Naive thymus-derived CD4-positive, alpha-beta T cell (primary cell): ENCODE data around the gene FETUB. TPM values are rescaled to one million over a fixed set of nuclear protein-coding genes. Genes with fewer than 3 reads are reported as not detected.

ENCODE experiments used
- ATAC-seq: fragments of 150-1000 bp; cut with Tn5 transposase; 2 replicates; pipeline ENCODE4 v1.10.0; 2021; ENCODE audit warnings: mild to moderate bottlenecking, moderate library complexity
- CTCF ChIA-PET: fragments of 350-600 bp; sonication (Branson Sonifier 250); formaldehyde crosslinking; loops from one replicate; lab custom pipeline; 2021; ENCODE audit warnings: antibody characterized with exemption; lab: Charles Lee
- POLR2A ChIA-PET: fragments of 350-600 bp; sonication (Branson Sonifier 250); formaldehyde crosslinking; loops from one replicate; lab custom pipeline; 2021; ENCODE audit warnings: antibody characterized with exemption, inconsistent platforms; lab: Charles Lee
- DNase-seq, 9 donors: peaks; one replicate each; pipeline versions ENCODE4 v3.0.0 to v3.0.0-alpha.2; 2020 to 2022; ENCODE audit warnings: mixed read lengths in 1 of 9
- H3K27ac ChIP-seq: one replicate; pipeline ENCODE4 v1.7.0; 2013; ENCODE audit warnings: mild to moderate bottlenecking, low read depth, low read length, moderate library complexity
- H3K27me3 ChIP-seq, 2 donors: one replicate each; pipeline ENCODE4 v1.7.0; 2013; ENCODE audit warnings: low read length in 2 of 2, mild to moderate bottlenecking in 2 of 2, moderate library complexity in 2 of 2; ENCODE audit not compliant: control insufficient read depth in 2 of 2, insufficient read depth in 2 of 2
- H3K36me3 ChIP-seq, 3 experiments: 1 replicate in 2 of 3; 2 replicates in 1 of 3; pipeline ENCODE4 v1.7.0; 2013; ENCODE audit warnings: low read length in 3 of 3, mild to moderate bottlenecking in 3 of 3, moderate library complexity in 1 of 3; ENCODE audit not compliant: insufficient read depth in 3 of 3, control insufficient read depth in 2 of 3
- H3K4me1 ChIP-seq, 2 donors: one replicate each; pipeline ENCODE4 v1.7.0; 2013; ENCODE audit warnings: low read length in 2 of 2, mild to moderate bottlenecking in 2 of 2, moderate library complexity in 1 of 2; ENCODE audit not compliant: control insufficient read depth in 2 of 2, insufficient read depth in 2 of 2
- H3K4me3 ChIP-seq: 2 replicates; pipeline ENCODE4 v1.7.0; 2013; ENCODE audit warnings: mild to moderate bottlenecking, low read length
- H3K9me3 ChIP-seq, 3 experiments: 1 replicate in 2 of 3; 2 replicates in 1 of 3; pipeline ENCODE4 v1.7.0; 2013; ENCODE audit warnings: low read length in 3 of 3; ENCODE audit not compliant: control insufficient read depth in 2 of 3
- H3K27ac Mint-ChIP-seq, 9 donors: one replicate each; pipeline ENCODE4 v1.8.0; 2020 to 2022; ENCODE audit warnings: mixed read lengths in 9 of 9, mild to moderate bottlenecking in 8 of 9, moderate library complexity in 5 of 9, inconsistent platforms in 2 of 9
- H3K27me3 Mint-ChIP-seq, 5 donors: one replicate each; pipeline ENCODE4 v1.8.0; 2021 to 2022; ENCODE audit warnings: mixed read lengths in 5 of 5, mild to moderate bottlenecking in 1 of 5
- H3K36me3 Mint-ChIP-seq, 5 donors: one replicate each; pipeline ENCODE4 v1.8.0; 2020 to 2022; ENCODE audit warnings: mixed read lengths in 5 of 5, mild to moderate bottlenecking in 3 of 5, inconsistent platforms in 1 of 5
- H3K4me1 Mint-ChIP-seq, 7 donors: one replicate each; pipeline ENCODE4 v1.8.0; 2020 to 2022; ENCODE audit warnings: mixed read lengths in 7 of 7, mild to moderate bottlenecking in 3 of 7, inconsistent platforms in 1 of 7
- H3K4me3 Mint-ChIP-seq, 10 donors: one replicate each; pipeline ENCODE4 v1.8.0; 2020 to 2022; ENCODE audit warnings: mild to moderate bottlenecking in 10 of 10, mixed read lengths in 10 of 10, moderate library complexity in 6 of 10, inconsistent platforms in 2 of 10
- H3K9me3 Mint-ChIP-seq, 11 donors: one replicate each; pipeline ENCODE4 v1.8.0; 2020 to 2022; ENCODE audit warnings: mixed read lengths in 11 of 11, mild to moderate bottlenecking in 4 of 11, inconsistent platforms in 1 of 11, moderate library complexity in 1 of 11
- intact Hi-C, 2 donors: fragments of 100-400 bp; cut with micrococcal nuclease; formaldehyde crosslinking; loops; one replicate each; pipeline ENCODE4 v1.15.1; 2023
- polyA plus RNA-seq, 2 donors: library from polyadenylated mRNA; unstranded; fragments of 300-500 nt; fragmentation: Illumina TruSeq; gene quantifications; one replicate each; pipeline ENCODE4 v1.2.3, GENCODE V29; 2021
- total RNA-seq, 6 experiments: library from RNA in 5 of 6; stranded (reverse) in 5 of 6; gene quantifications; 1 replicate in 5 of 6; 2 replicates in 1 of 6; pipeline ENCODE4 v1.2.3 and lab custom pipeline; 2021 to 2026

Gene FETUB
- total and polyA plus RNA-seq, 7 experiments from 2014 or later, result not detected

GRCh38 chr3:186648851-186649250 lies 8.7 kb downstream of the FETUB start:
- CTCF ChIA-PET, result no interaction called here
- no peak overlapping the region for H3K4me3 Mint-ChIP-seq
- intact Hi-C loops, result no loop called here

GRCh38 chr3:186651678-186652215 lies 11.5 kb downstream of the FETUB start:
- no peak overlapping the region for H3K27ac Mint-ChIP-seq
- DNase-seq, result no peak
- no peaks in the 10 kb centered on the region for H3K36me3 Mint-ChIP-seq
- no peak overlapping the region for H3K4me3 Mint-ChIP-seq
- H3K4me1 ChIP-seq, result no peaks in the 10 kb centered on the region
- H3K9me3 Mint-ChIP-seq, result peaks cover 0 to 2% (median 0%) of the 10 kb centered on the region in 11 donors
- H3K4me1 Mint-ChIP-seq, result peaks cover 0 to 2% (median 0%) of the 10 kb centered on the region in 7 donors
- no peaks in the 10 kb centered on the region for H3K36me3 ChIP-seq
- H3K27me3 ChIP-seq, result no peaks in the 10 kb centered on the region
- peaks cover 0 to 16% (median 7%) of the 10 kb centered on the region in 5 donors for H3K27me3 Mint-ChIP-seq
- no peak for ATAC-seq
- H3K27ac ChIP-seq, result no peak overlapping the region
- CTCF ChIA-PET, result no interaction called here
- intact Hi-C loops, result no loop called here
- POLR2A ChIA-PET, result no interaction called here
- no peak overlapping the region for H3K4me3 ChIP-seq
- no peaks in the 10 kb centered on the region for H3K9me3 ChIP-seq

More at GRCh38 chr3:186648851-186649250, 8.7 kb downstream of the FETUB start:
- H3K4me3 ChIP-seq, result no peak overlapping the region
- H3K27ac ChIP-seq, result no peak overlapping the region
- H3K27me3 ChIP-seq, result no peaks in the 10 kb centered on the region
- DNase-seq, result no peak
- H3K36me3 Mint-ChIP-seq, result no peaks in the 10 kb centered on the region
- no peaks in the 10 kb centered on the region for H3K9me3 ChIP-seq
- peaks cover 0 to 3% (median 0%) of the 10 kb centered on the region in 11 donors for H3K9me3 Mint-ChIP-seq
- H3K4me1 ChIP-seq, result no peaks in the 10 kb centered on the region
- peaks cover 0 to 18% (median 4%) of the 10 kb centered on the region in 5 donors for H3K27me3 Mint-ChIP-seq
- H3K36me3 ChIP-seq, result no peaks in the 10 kb centered on the region
- ATAC-seq, result no peak
- H3K27ac Mint-ChIP-seq, result no peak overlapping the region
- H3K4me1 Mint-ChIP-seq, result peaks cover 0 to 15% (median 0%) of the 10 kb centered on the region in 7 donors
- POLR2A ChIA-PET, result no interaction called here

GRCh38 chr3:186653080-186653707 lies 13.0 kb downstream of the FETUB start:
- Mint-ChIP-seq H3K27ac (no peak overlapping the region), H3K27me3 (peaks cover 0 to 22% (median 11%) of the 10 kb centered on the region in 5 donors), H3K4me1 (no peaks in the 10 kb centered on the region), H3K4me3 (no peak overlapping the region), H3K9me3 (peaks cover 0 to 2% (median 0%) of the 10 kb centered on the region in 11 donors), H3K36me3 (no peaks in the 10 kb centered on the region)
- no peaks in the 10 kb centered on the region for H3K9me3 ChIP-seq
- DNase-seq, result no peak
- intact Hi-C loops, result no loop called here
- no peaks in the 10 kb centered on the region for H3K36me3 ChIP-seq
- no peak overlapping the region for H3K4me3 ChIP-seq
- no peaks in the 10 kb centered on the region for H3K27me3 ChIP-seq
- CTCF ChIA-PET, result no interaction called here
- no peaks in the 10 kb centered on the region for H3K4me1 ChIP-seq
- no peak overlapping the region for H3K27ac ChIP-seq
- POLR2A ChIA-PET, result no interaction called here
- no peak for ATAC-seq

- no peak overlapping the region for H3K27ac Mint-ChIP-seq
- ChIA-PET CTCF (no interaction called here), POLR2A (no interaction called here)
- H3K9me3 ChIP-seq, result no peaks in the 10 kb centered on the region
- no peak overlapping the region for H3K4me3 Mint-ChIP-seq
- intact Hi-C loops, result no loop called here
- H3K9me3 Mint-ChIP-seq, result peaks cover 0 to 2% (median 0%) of the 10 kb centered on the region in 11 donors
- H3K27ac ChIP-seq, result no peak overlapping the region
- DNase-seq, result no peak
- no peaks in the 10 kb centered on the region for H3K36me3 Mint-ChIP-seq
- H3K4me1 ChIP-seq, result no peaks in the 10 kb centered on the region
- no peak overlapping the region for H3K4me3 ChIP-seq
- H3K36me3 ChIP-seq, result no peaks in the 10 kb centered on the region
- peaks cover 0 to 23% (median 17%) of the 10 kb centered on the region in 5 donors for H3K27me3 Mint-ChIP-seq
- no peaks in the 10 kb centered on the region for H3K27me3 ChIP-seq
- no peaks in the 10 kb centered on the region for H3K4me1 Mint-ChIP-seq
- ATAC-seq, result no peak
Observed at GRCh38 chr3:186653984-186654383, 13.8 kb downstream of the FETUB start.

GRCh38 chr3:186663361-186664118 lies 23.3 kb downstream of the FETUB start:
- ATAC-seq, result no peak
- no peaks in the 10 kb centered on the region for H3K9me3 ChIP-seq
- Mint-ChIP-seq H3K27ac (no peak overlapping the region), H3K27me3 (peaks cover 0 to 35% (median 17%) of the 10 kb centered on the region in 5 donors), H3K36me3 (peaks cover 0 to 3% (median 0%) of the 10 kb centered on the region in 5 donors), H3K4me3 (no peak overlapping the region), H3K9me3 (peaks cover 0 to 6% (median 0%) of the 10 kb centered on the region in 11 donors), H3K4me1 (peaks cover 0 to 4% (median 0%) of the 10 kb centered on the region in 7 donors)
- CTCF ChIA-PET, result no interaction called here
- intact Hi-C loops, result no loop called here
- H3K4me3 ChIP-seq, result no peak overlapping the region
- no peaks in the 10 kb centered on the region for H3K36me3 ChIP-seq
- POLR2A ChIA-PET, result no interaction called here
- H3K27ac ChIP-seq, result no peak overlapping the region
- no peaks in the 10 kb centered on the region for H3K4me1 ChIP-seq
- no peak for DNase-seq
- no peaks in the 10 kb centered on the region for H3K27me3 ChIP-seq

GRCh38 chr3:186664119-186664495 lies 23.9 kb downstream of the FETUB start:
- POLR2A ChIA-PET, result no interaction called here
- H3K27ac Mint-ChIP-seq, result no peak overlapping the region
- H3K36me3 Mint-ChIP-seq, result peaks cover 0 to 3% (median 0%) of the 10 kb centered on the region in 5 donors
- peaks cover 0 to 6% (median 0%) of the 10 kb centered on the region in 11 donors for H3K9me3 Mint-ChIP-seq
- H3K4me1 Mint-ChIP-seq, result peaks cover 0 to 4% (median 0%) of the 10 kb centered on the region in 7 donors
- Histone ChIP-seq H3K27ac (no peak overlapping the region), H3K36me3 (no peaks in the 10 kb centered on the region), H3K4me3 (no peak overlapping the region), H3K9me3 (no peaks in the 10 kb centered on the region), H3K27me3 (no peaks in the 10 kb centered on the region), H3K4me1 (no peaks in the 10 kb centered on the region)
- no peak for ATAC-seq
- no peak overlapping the region for H3K4me3 Mint-ChIP-seq
- CTCF ChIA-PET, result no interaction called here
- DNase-seq, result no peak
- peaks cover 0 to 29% (median 16%) of the 10 kb centered on the region in 5 donors for H3K27me3 Mint-ChIP-seq
- intact Hi-C loops, result no loop called here
